HCT116 (cell line): ENCODE measurements around the gene CLASP1. TPM values are rescaled to one million over a fixed set of nuclear protein-coding genes. Genes with fewer than 3 reads are reported as not detected.

ENCODE experiments used
- ATAC-seq: fragments of 200-7000 bp; cut with Tn5 transposase; 2 replicates; pipeline ENCODE4 v1.9.1; 2020; ENCODE audit warnings: mild to moderate bottlenecking, moderate library complexity
- BruUV-seq: library from RNA; stranded (reverse); fragments of 400-500 nt; replicated peaks from 2 replicates; lab custom pipeline; 2021; lab: Mats Ljungman, UMichigan
- CTCF ChIA-PET: fragments of 300-600 bp; sonication (Branson Sonifier 250); formaldehyde crosslinking; loops from one replicate; lab custom pipeline; 2021; ENCODE audit warnings: antibody characterized with exemption; lab: Charles Lee
- POLR2A ChIA-PET: fragments of 300-600, 350-600 bp; sonication (Branson Sonifier 250); formaldehyde crosslinking; loops from one replicate; lab custom pipeline; 2021; ENCODE audit warnings: antibody characterized with exemption; lab: Charles Lee
- RAD21 ChIA-PET, 2 experiments: fragments of 300-600 bp; sonication (Branson Sonifier 250); formaldehyde crosslinking; loops; one replicate each; lab custom pipeline; 2023; ENCODE audit warnings: low total read pairs in 2 of 2; ENCODE audit not compliant: uncharacterized antibody in 2 of 2, unreplicated experiment in 2 of 2, low non-redundant PET in 1 of 2; lab: Charles Lee
- DNase-seq: peaks from one replicate; pipeline ENCODE4 v3.0.0-alpha.2; 2010; ENCODE audit warnings: low read depth, low spot score
- H2AFZ ChIP-seq: fragments of 200-600 bp; shearing (Covaris generic), sonication (generic); 2 replicates; pipeline ENCODE4 v1.6.1; 2017; ENCODE audit warnings: low read depth, mixed run types, mixed read lengths, antibody characterized with exemption, low read length; ENCODE audit not compliant: poor library complexity, severe bottlenecking
- H3K27ac ChIP-seq: 2 replicates; pipeline ENCODE4 v1.5.1; 2012; ENCODE audit warnings: low read depth, low read length
- H3K27me3 ChIP-seq: fragments of 200-600 bp; sonication (generic); 2 replicates; pipeline ENCODE4 v1.6.1; 2016; ENCODE audit warnings: mixed run types, low read length, mixed read lengths; ENCODE audit not compliant: insufficient read depth
- H3K36me3 ChIP-seq, 2 experiments: fragments of 200-500 bp in 1 of 2; fragments of 200-600 bp in 1 of 2; sonication (Bioruptor generic) in 1 of 2; sonication (generic) in 1 of 2; 2 replicates each; pipeline versions ENCODE4 v1.5.1 to v1.6.1; 2014 to 2016; ENCODE audit warnings: low read length in 2 of 2, inconsistent platforms in 1 of 2, mixed read lengths in 1 of 2, mixed run types in 1 of 2; ENCODE audit not compliant: insufficient read depth in 2 of 2, control insufficient read depth in 1 of 2
- H3K4me1 ChIP-seq, 2 experiments: fragments of 200-600 bp in 1 of 2; sonication (generic) in 1 of 2; 2 replicates each; pipeline versions ENCODE4 v1.5.1 to v1.6.1; 2012 to 2017; ENCODE audit warnings: low read length in 2 of 2, inconsistent platforms in 1 of 2, mild to moderate bottlenecking in 1 of 2, mixed read lengths in 1 of 2, mixed run types in 1 of 2, moderate library complexity in 1 of 2; ENCODE audit not compliant: insufficient read depth in 2 of 2, control insufficient read depth in 1 of 2
- H3K4me2 ChIP-seq: fragments of 200-600 bp; sonication (generic); 2 replicates; pipeline ENCODE4 v1.6.1; 2017; ENCODE audit warnings: mixed run types, low read length, mixed read lengths
- H3K4me3 ChIP-seq, 2 experiments: fragments of 200-600 bp in 1 of 2; sonication (generic) in 1 of 2; replicated peaks in 1 of 2; 2 replicates each; pipeline ENCODE4 v1.5.1; 2011 to 2016; ENCODE audit warnings: low read length in 2 of 2, control low read depth in 1 of 2, low read depth in 1 of 2, mild to moderate bottlenecking in 1 of 2, mixed read lengths in 1 of 2, mixed run types in 1 of 2
- H3K79me2 ChIP-seq: fragments of 200-600 bp; sonication (generic); 2 replicates; pipeline ENCODE4 v1.6.1; 2017; ENCODE audit warnings: mild to moderate bottlenecking, mixed run types, low read length, moderate library complexity, mixed read lengths; ENCODE audit not compliant: insufficient read depth
- H3K9ac ChIP-seq: fragments of 200-600 bp; sonication (generic); 2 replicates; pipeline ENCODE4 v1.6.1; 2016; ENCODE audit warnings: low read length, mixed read lengths
- H3K9me2 ChIP-seq: fragments of 200-600 bp; sonication (generic), shearing (Covaris generic); 2 replicates; pipeline ENCODE4 v1.6.1; 2017; ENCODE audit warnings: mixed run types, mild to moderate bottlenecking, moderate library complexity; ENCODE audit not compliant: insufficient read depth
- H3K9me3 ChIP-seq, 2 experiments: fragments of 200-500 bp in 1 of 2; fragments of 200-600 bp in 1 of 2; sonication (Bioruptor generic) in 1 of 2; sonication (generic) in 1 of 2; 2 replicates each; pipeline ENCODE4 v1.6.1; 2014 to 2017; ENCODE audit warnings: low read length in 2 of 2, mixed read lengths in 2 of 2, inconsistent platforms in 1 of 2, low read depth in 1 of 2, mild to moderate bottlenecking in 1 of 2, mixed run types in 1 of 2, moderate library complexity in 1 of 2; ENCODE audit not compliant: control insufficient read depth in 1 of 2, insufficient read depth in 1 of 2
- H4K20me1 ChIP-seq: fragments of 200-600 bp; sonication (generic), shearing (Covaris generic); 2 replicates; pipeline ENCODE4 v1.6.1; 2017; ENCODE audit warnings: mixed run types, mild to moderate bottlenecking, moderate library complexity; ENCODE audit not compliant: insufficient read depth
- CBX3 ChIP-seq: IDR thresholded peaks from 2 replicates; pipeline ENCODE4 v1.6.1; 2012; ENCODE audit warnings: low read depth
- CEBPB ChIP-seq: IDR thresholded peaks from 2 replicates; pipeline ENCODE4 v1.6.1; 2012; ENCODE audit warnings: low read depth
- ELF1 ChIP-seq: IDR thresholded peaks from 2 replicates; pipeline ENCODE4 v1.6.1; 2012; ENCODE audit warnings: low read depth, borderline replicate concordance
- EZH2 ChIP-seq: fragments of 200-600 bp; sonication (generic); IDR thresholded peaks from 2 replicates; pipeline ENCODE4 v1.6.1; 2017; ENCODE audit warnings: antibody characterized with exemption, mixed run types
- EZH2phosphoT487 ChIP-seq: fragments of 200-600 bp; IDR thresholded peaks from 2 replicates; pipeline ENCODE4 v1.6.1; 2018; ENCODE audit warnings: antibody characterized with exemption, borderline replicate concordance
- FOSL1 ChIP-seq: IDR thresholded peaks from 2 replicates; pipeline ENCODE4 v1.6.1; 2012; ENCODE audit warnings: low read depth
- POLR2AphosphoS5 ChIP-seq: IDR thresholded peaks from 2 replicates; pipeline ENCODE4 v1.6.1; 2011; ENCODE audit warnings: mild to moderate bottlenecking, low read depth, low read length, moderate library complexity
- SRF ChIP-seq: IDR thresholded peaks from 2 replicates; pipeline ENCODE4 v1.6.1; 2012; ENCODE audit warnings: low read depth
- YY1 ChIP-seq: IDR thresholded peaks from 2 replicates; pipeline ENCODE4 v1.6.1; 2011; ENCODE audit warnings: low read length, low read depth, moderate library complexity, mild to moderate bottlenecking; ENCODE audit not compliant: insufficient replicate concordance; ENCODE audit errors: extremely low read depth
- ZNF274 ChIP-seq: fragments of 200-500 bp; sonication (Bioruptor generic); IDR thresholded peaks from 2 replicates; pipeline ENCODE4 v1.6.1; 2014; ENCODE audit warnings: mild to moderate bottlenecking, low read depth, low read length, inconsistent platforms
- intact Hi-C: fragments of 100-400 bp; cut with micrococcal nuclease; formaldehyde crosslinking; loops from 2 replicates; pipeline ENCODE4 v1.10.0; 2022
- total RNA-seq: library from RNA; stranded (reverse); gene quantifications from one replicate; pipeline ENCODE4 v1.2.1, GENCODE V29; 2021; ENCODE audit not compliant: unreplicated experiment
- TF ChIP-seq, protein P1 (sequence below): IDR thresholded peaks from 2 replicates; pipeline ENCODE4 v1.6.1; 2012
- TF ChIP-seq, protein P2 (sequence below): IDR thresholded peaks from 2 replicates; pipeline ENCODE4 v1.6.1; 2011; ENCODE audit warnings: mild to moderate bottlenecking, low read length, moderate library complexity; ENCODE audit not compliant: insufficient replicate concordance; ENCODE audit errors: extremely low read depth

Gene CLASP1
- total RNA-seq, 1 experiment from 2014 or later: 41.9 TPM

DNA sequence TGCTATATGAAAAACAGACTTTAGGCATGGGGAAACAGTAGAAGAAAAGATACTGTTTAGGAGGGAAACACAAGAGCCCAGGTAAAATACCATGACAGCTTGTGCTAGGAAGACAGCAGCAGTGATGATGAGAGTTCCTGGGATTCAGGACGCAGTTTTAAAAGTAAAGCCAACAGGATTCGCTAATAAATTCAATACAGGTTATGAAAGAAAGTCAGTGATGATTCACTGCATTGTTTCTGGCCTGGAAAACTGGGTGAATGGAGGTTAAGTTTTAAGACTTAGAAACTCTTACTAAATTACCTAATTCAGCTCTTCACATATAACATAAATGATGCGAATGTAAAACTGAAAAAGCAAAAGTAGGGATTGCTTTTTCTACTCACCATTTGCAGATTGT lies 146.5 kb downstream of the CLASP1 start:
- ChIA-PET CTCF (no interaction called here), RAD21 (no interaction called here), POLR2A (no interaction called here)
- ATAC-seq: no peak
- H3K9me3 ChIP-seq: no peaks in the 10 kb centered on the region; a peak in 1 of 4 replicates
- H3K27ac ChIP-seq: no peak overlapping the region
- no peak for DNase-seq
- TF ChIP-seq EZH2 (no peak), ELF1 (no peak), CEBPB (no peak), YY1 (no peak), ZNF274 (no peak), POLR2AphosphoS5 (no peak), SRF (no peak), CBX3 (no peak), FOSL1 (no peak), EZH2phosphoT487 (no peak)
- TF ChIP-seq, protein P1, sequence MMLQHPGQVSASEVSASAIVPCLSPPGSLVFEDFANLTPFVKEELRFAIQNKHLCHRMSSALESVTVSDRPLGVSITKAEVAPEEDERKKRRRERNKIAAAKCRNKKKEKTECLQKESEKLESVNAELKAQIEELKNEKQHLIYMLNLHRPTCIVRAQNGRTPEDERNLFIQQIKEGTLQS: no peak
- TF ChIP-seq, protein P2, sequence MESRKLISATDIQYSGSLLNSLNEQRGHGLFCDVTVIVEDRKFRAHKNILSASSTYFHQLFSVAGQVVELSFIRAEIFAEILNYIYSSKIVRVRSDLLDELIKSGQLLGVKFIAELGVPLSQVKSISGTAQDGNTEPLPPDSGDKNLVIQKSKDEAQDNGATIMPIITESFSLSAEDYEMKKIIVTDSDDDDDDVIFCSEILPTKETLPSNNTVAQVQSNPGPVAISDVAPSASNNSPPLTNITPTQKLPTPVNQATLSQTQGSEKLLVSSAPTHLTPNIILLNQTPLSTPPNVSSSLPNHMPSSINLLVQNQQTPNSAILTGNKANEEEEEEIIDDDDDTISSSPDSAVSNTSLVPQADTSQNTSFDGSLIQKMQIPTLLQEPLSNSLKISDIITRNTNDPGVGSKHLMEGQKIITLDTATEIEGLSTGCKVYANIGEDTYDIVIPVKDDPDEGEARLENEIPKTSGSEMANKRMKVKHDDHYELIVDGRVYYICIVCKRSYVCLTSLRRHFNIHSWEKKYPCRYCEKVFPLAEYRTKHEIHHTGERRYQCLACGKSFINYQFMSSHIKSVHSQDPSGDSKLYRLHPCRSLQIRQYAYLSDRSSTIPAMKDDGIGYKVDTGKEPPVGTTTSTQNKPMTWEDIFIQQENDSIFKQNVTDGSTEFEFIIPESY: no peak
- H3K36me3 ChIP-seq: peaks cover 0 to 9% of the 10 kb centered on the region in 2 experiments; a peak in 2 of 4 replicates
- peaks cover 0 to 14% of the 10 kb centered on the region in 2 experiments; a peak in 1 of 4 replicates for H3K4me1 ChIP-seq
- no TSS peak for BruUV-seq
- no peaks in the 10 kb centered on the region for H3K27me3 ChIP-seq
- H3K79me2 ChIP-seq: peaks cover 8% of the 10 kb centered on the region
- H3K4me2 ChIP-seq: no peak overlapping the region
- intact Hi-C loops: no loop called here
- no peaks in the 10 kb centered on the region for H4K20me1 ChIP-seq
- H2AFZ ChIP-seq: no peak overlapping the region
- H3K9me2 ChIP-seq: 0 out of 2 replicates have a peak, but pooled peaks cover 5% of the 10 kb centered on the region
- no peak overlapping the region for H3K4me3 ChIP-seq
- H3K9ac ChIP-seq: no peak overlapping the region
